SW480 (cell line): ENCODE results near the gene ECI1.
"Not testable (repeated sequence)": the region's sequence is repeated elsewhere in the genome, so short reads cannot be mapped to it uniquely, and the experiment has no call there.

Source experiments
- DNase-seq: peaks from one replicate; pipeline ENCODE4 v3.0.0-alpha.2; 2016; ENCODE audit warnings: low spot score

ECI1 gene

DNA sequence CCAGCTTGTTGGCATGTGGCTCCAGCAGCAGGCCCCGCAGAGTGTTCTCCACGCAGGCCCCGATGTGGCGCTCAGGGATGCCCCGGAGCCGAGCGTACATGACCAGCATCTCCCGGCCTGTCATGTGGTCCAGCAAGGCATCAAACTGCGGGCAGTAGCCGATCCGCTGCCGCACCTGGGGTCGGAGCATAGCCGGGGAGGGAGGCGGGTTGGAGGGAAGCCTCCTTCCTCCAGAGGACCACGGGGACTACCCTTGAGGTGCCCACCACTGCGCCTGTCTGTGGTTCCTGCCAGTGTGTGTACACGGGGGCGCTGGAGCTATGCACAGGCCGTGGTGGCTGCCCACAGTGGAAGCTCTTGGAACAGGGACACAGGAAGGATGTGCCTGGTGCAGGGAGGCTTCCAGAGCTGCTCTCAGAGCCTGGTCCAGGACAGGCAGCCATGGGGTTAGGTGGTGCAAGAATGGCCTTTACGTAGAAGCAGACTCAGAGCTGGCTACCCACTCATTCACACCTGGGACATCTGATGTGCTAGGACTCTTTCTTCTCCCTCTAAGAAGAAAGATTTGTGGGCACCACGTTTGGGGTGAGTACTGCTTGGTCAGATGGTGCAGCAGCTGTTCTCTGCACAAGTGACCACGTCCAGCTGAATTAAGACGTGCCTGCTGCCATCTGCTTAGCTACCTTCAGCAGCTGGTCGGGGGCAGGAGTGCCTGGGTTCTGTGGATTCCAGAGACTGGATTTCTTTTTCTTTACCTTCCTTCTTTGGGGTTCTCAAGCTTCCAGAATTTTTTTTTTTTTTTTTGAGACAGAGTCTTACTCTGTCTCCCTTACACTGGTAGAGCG lies 27.8 kb upstream of the ECI1 start:
- no peak for DNase-seq

DNA sequence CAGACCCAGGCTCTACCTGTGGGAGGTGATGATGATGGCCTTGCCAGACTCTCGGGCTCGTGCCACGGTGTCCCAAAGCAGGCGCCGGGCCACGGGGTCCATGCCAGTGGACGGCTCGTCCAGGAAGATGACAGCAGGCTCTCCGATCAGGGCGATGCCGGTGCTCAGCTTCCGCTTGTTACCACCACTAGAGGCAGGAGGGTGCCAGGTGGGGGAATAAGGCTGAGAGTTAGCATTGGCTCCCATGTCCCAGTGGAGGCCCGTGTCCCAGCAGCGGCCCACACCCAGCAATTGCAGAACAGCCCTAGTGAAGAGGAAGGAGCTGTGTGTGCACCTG lies 26.9 kb upstream of the ECI1 start:
- DNase-seq = no peak

DNA sequence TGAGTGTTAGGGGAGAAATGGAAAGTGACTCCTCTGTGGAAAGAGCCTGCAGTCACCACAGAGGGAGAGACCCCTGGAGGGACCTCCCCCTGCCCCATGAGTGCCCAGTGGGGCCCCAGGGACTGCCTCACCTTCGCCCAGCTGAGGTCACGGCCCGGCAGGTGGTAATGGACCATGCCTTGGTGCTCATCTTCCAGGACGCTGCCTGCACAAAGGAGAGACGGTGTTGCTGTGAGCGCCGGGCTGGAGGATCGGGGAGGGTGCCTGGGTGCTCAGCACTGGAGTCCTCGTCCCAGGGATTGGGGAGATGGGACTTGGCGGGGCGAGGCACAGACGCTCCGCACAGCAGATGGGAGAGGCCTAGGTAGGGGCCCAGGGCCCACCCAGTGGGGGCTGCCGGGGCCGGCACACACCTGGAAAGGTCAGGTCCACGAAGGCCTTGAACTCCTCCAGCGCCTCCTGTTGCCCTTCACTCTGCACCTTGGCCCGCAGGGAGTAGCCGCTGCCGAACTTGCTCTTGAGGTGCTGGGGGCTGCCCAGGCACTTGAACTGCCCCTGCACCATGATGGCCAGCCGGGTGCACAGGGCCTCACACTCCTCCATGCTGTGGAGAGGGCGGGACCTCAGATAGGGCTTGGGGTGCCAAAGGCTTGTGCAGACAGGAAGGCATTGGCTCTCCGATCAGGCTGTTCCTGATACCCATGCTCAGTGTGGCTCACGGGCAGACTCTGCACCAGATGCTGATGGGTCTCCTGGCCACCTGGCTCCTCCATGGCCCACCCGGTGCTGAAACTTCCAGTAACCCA lies 26.3 kb upstream of the ECI1 start:
- DNase-seq = no peak

DNA sequence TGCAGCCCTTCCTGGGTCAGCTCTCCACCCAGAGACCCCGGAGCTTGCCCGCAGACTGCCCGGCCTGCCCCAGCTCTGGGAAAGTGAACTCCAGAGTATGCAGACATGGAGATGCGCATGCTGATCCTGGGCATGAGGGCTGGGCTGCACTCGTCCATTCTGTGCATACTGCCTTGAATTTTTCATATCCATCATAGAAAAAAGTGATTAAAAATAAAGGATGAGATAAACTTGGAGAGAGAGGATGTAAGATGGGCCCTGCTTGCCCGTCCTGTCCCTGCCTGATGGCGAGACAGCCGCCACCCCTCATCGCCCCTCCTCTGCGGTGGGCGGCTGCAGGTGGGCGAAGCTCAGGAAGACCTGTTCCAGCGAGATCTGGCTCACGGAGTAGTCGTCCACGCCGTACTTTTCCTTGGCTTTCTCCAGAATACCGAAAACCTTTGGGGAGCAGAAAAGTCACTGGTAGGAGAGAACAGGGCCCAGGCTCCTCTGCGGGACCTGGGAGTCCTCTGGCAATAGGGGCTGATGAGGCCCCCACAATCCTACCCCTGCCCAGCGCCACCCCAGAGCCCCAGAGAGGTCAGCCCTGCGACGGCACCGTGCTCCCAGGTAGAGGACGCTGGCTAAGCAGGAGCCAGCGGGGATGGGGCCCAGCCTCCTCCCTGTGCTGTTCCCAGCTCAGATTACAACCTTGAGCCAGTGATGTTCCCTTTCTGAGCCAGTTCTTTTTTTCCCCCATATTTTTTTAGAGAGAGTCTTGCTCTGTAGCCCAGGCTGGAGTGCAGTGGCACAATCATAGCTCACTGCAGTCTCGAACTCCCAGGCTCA lies 25.2 kb upstream of the ECI1 start:
- DNase-seq = no peak

DNA sequence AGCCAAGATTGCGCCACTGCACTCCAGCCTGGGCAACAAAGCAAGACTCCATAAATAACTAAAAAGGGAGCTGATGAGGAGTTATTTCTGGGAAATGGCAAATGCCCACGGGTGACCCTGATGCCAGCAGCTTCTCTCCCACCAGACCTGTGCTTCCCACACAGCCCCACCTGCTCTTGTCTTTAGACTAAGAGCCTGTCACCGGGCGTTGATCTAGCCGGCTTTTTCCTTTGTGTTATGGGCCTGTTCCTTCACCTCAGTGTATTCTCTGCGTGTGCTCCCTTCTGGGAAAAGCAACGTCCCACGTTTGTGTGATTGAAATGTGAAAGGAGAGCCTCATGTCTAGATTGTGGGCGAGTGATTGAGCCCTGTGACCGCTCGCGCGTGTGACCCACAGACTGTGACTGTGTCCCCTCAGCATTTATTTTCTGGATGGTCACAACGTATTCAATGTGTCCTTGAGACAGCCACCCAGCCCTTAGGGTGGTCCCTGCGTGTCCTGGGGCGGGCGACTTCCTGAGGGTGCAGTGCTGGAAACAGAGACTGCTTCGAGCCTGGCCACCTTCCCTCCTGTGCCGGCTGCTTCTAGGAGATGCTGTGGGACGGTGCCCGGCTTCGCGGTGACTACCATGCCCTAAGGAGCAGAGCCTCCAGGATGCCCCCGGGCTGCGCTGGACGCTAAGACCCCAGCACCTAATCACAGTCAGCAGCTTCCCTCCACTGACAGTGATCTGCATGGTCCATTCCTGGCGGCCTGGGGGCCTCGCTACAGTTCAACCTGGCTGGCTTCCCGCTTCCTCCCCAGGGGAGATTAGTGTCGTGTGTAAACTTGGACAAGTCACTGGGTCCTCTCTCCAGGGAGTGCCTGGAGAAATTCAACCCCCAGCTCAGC lies 24.3 kb upstream of the ECI1 start:
- DNase-seq = no peak

DNA sequence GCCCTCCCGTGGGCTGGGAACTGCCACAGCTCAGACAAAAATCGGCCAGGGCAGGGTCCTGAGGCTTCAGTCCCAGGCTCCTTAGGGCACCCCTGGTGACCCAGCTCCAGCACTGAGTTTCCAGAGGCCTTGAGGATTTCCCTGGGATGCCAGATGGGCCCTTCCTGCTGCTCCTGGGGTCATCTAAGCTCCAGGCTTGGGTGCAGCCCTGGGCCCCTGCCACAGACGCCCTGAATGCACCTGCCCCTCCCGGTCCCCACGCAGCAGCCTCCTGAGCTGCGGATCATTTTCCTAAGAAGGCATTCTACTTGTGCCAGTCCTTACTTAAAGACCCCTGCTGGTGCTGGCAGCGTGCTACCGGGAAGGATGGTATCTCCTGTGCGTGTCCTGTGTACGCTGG lies 22.5 kb upstream of the ECI1 start:
- DNase-seq = no peak

DNA sequence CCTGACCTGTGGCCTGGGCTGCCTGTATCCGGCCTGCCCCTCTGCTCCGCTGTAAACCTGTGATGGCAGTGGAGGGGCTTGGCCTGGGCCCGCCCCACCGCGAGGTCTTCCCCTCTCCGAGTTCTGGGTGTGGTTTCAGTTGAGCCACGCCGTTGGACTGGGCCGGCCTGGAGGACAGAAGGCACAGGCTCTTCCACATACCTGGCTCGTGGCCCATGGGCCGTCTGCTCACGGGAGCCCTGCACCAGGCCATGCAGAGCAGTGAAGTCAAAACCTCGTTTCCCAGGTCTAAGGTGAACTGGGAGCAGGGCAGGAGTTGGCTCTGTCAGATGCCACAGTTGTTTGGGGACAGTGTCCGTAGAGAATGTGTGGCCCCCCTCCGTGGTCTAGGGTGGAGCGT lies 22.1 kb upstream of the ECI1 start:
- no peak for DNase-seq

DNA sequence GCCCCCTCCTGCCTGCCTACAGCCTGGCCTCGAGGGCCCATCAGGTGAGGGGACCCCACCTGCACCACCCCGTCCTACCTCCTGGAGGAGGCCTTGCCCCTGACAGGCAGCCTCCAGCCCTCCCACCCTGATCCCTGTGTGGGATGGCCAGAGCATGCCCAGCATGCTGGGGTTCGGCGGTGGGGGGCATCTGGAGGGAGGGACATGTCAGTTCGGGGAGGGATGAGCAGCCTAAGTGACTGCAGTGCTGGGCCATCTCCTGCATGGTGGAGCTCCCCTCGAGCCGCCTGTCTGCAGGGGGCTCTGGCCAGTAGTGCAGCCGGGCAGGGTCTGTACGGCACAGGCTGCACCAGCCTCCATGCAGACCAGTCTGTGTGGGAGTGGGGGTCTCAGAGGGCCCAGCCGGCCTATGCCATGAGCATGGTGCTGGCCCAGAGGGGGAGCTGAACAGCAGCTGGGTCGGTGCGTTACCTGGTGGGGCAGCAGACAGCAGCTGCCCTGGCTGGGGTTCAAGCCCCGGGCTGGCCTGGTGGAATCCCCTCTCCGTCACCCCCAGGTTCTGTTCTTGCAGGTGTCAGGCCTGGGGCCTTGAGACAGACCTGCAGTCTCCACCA lies 20.6 kb upstream of the ECI1 start:
- no peak for DNase-seq

DNA sequence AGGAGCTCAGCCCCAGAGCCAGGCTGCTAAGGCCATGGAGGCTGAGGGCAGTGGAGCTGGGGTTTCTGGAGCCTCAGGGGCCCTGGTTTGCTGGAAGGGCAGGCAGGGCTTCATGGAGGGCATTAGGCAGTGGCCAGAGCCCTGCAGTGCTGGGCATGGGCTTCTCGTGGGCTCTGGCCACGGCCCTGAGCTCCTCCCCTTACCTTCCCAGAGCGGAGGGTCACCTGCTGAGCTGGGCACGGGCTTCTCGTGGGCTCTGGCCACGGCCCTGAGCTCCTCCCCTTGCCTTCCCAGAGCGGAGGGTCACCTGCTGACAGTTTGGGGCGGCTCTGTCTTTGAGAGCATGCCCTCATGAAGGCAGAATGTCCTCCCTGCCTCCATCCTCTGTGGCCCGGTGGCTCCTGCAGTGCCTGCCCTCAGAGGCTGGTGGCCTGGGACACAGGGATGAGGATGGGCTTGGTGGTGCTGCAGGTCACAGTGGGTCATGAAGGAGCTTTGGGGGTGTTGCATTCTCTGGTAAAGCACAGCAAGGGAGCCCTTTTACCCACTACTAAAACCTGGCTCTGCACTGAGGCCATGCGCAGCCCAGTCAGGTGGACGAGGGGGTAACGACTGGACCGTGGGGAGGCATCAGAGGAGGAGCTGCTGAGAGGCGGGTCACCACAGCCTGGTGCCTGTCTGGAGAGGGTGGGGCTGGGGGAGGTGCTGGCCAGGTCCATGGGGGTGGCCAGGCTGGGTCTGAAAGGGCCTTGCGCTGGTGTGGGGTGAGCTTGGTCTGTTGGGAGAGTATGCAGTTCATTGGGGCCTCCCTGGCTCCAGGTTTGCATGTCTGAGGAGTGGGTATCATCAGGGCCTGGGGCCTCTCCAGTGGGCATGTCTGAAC lies 19.4 kb upstream of the ECI1 start:
- no peak for DNase-seq

DNA sequence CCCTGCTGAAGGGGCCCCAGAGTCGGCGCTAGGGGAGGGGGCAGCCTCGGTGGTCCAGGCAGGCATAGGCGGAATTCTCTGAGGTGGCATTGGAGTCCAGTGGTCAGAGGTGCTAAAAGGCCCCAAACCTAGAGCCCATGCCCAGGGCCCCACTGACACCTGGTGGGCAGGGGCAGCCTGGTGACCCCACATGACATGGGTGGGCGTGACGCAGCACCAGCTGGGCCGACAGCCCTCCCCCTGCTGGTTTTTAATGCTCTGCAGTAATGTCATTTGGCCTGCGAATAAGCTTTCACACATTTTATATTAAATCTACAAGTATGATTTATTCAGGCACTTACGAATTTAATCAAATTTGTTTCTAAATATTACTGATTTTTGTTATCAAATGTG lies 18.7 kb upstream of the ECI1 start:
- DNase-seq = no peak

DNA sequence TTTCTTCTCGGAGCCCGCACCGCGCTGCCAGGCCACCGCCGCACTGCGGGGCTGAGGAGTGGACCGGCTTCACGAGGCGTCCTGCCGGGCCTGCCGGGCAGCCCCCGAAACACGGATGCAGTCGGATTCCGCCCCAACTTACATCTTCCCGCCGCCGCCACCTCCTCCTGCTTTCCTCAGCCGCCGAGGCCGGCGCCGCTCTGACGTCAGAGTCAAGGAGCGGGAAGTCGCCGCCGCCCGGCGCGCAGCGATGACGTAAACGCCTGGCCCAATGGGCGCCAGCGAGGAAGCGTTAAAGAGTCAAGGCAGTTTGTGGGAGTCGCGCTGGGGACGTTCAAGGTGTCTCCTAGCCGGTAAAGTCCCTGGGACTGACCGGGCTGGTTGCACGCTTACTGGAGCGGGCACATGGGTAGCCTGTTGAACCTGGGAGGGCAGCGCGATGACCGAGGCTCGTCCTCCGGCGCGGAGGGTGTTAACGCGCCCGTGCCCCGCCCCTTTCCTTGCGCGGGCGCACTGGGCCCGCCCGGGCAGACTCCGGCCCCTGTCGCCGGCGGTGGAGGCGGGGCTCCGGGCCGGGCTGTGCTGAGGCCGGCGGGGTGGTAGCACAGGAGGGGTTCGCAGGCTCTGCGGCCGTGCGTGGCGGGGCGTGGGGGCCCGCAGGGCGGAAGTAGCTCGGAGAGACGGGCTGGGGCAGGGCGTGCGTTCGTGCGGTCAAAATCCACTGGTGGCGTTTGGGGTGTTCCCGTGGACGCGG lies 16.7 kb upstream of the ECI1 start, which contains the start of gene RNPS1:
TSS of gene RNPS1 (minus strand) at position 214 of the 754 bp plus-strand sequence. CDS start 3,483 bp downstream, outside the sequence.
- peak; percentile 83 for DNase-seq

DNA sequence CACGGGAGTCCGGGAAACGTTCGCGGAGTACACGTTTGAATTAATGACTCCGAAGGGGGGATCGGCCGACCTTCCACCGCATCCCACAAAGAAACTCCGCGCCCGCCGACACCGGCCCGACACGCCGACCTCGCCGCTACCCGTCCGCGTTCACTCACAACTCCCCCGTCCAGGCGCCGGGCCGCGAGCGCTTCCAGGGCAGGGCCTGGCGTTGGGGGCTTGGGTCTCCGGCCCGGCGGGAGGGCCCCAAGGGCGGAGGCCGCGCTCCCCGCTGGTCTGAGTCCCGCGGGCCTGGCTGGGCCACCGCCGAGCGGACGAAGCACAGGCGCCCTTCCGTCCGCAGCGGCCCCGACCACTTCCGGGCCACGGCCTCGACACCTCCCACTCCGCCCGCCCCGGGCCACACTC lies 16.1 kb upstream of the ECI1 start:
- DNase-seq = not testable (repeated sequence)

DNA sequence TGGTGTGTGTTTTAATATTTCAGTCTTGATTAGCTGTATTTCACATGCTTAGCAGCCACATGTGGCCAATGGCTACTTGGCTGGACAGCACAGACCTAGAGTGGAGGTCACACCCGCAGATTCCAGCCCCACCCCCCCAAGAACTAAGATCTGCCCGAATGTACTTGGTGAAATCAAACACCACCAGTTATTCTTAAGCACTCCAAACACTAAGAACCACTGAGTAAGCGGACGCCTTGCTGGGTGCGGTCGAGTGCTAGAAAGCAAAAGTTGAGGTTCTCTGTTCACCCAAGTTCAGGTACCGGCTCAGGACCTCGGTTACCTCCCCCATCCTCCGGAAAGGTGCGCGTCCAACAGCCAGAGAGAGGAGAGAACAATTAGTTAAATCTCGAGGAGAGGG lies 15.5 kb upstream of the ECI1 start:
- DNase-seq = not testable (repeated sequence)

DNA sequence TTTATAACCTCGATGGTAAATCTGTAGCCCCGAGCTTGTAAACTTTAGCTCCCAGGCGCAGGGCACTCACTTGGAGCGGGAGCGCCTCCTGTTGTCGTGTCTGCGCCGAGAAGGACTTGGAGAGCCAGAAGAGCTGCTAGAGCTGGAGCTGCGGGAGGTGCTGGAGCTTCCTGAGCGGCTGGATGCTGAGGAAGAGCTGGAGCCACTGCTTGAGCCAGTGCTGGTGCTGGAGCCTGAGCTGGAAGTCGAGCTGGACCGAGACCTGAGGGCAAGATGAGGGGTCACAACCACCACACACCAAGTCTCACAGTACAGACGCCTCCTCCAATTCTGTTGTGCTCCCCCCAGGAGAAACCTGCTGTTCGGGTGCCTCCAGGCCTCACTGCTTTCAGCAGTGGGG lies 11.6 kb upstream of the ECI1 start:
- not testable (repeated sequence) for DNase-seq

DNA sequence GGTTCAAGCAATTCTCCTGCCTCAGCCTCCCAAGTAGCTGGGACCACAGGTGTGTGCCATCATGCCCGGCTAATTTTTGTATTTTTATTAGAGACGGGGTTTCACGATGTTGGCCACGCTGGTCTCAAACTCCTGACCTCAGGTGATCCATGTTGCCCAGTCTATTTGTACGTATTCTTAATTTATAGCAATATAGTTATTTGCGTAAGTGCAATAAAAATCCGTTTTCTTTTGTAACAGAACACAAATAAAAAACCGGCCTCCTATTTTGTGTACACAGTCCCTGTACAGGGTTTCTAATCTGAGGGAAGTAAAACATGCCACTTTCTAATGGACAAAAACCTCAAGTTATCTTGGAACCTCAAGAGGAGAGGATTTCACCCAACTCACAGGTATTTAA lies 8.9 kb upstream of the ECI1 start:
- DNase-seq = no peak

DNA sequence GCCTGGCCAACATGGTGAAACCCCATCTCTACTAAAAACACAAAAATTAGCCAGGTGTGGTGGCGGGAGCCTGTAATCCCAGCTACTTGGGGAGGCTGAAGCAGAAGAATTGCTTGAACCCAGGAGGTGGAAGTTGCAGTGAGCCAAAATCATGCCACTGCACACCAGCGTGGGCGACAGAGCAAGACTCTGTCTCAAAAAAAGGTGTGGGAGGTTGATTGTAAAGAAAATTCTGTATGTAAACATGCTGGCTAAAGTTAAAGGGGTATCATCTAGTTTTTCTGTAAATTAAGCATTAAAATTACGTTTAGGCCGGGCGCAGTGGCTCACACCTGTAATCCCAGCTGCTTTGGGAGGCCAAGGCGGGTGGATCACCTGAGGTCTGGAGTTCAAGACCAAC lies 7.1 kb upstream of the ECI1 start:
- DNase-seq = not testable (repeated sequence)

DNA sequence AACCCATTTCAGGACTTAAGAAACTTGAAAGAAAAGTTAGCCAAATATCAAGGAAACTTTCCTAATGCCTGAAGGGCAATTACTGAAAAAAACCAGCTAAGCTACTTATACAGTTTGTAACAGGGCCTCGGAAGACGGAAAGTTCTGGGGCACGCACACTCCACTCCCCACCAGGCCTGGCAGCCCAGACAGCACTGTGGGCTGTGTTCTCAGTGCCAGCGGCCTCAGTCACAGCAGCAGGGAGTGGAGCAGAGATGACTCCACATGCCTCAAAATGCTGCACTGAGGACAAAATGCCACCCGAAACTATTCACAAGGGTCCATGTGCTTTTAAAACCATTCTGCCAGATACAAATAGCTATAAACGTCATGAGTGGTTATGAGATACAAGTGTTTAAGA lies 6.3 kb upstream of the ECI1 start:
- no peak for DNase-seq

DNA sequence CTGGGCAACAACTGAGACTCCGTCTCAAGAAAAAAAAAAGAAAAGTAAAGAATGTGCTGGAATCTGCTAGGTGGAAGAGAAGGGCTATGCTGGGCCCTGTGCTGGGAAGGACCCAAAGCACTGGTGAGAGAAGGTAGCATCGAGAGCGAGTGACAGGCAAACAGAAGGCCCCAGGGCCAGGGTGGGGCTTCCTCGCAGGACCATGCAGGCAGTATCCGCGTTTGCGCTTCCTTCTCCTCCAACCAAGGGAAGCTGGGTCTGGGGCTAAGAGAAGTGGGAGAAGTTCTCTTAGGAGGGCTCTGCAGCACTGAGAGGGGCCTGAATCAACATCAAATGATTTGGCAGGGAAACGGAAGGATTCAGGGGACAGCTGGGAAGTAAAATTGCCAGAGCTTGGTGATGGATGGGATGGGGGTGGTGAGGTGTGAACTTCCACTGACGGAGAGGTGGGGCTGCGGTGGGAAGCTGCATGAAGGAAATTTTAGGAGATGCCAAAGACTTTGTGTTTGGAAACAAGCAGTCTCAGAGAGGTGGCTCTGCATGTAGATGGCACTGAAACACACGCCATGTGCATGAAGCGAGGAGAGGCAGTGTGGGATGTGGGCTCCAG lies 5.2 kb upstream of the ECI1 start:
- DNase-seq = no peak

DNA sequence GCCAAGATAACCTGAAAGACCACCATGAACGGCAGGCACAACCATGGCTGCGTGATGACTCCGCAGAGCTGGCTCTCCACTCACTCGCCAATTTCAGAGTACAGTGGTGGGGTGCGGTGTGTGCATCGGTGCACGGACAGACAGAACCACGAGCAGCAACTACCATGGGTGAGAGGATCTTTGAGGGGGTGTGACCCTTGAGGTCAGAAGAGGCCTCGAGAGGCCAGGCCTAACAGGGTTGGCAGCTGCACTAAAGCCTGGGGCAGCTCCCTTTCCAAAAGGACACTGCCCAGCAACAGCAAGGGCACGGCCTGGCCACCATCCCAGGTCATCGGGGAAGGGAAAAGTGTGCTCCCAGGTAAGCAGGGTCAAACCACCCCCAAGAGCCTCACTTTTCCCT lies 1.9 kb upstream of the ECI1 start:
- no peak for DNase-seq
